HCT116 (cell line): ENCODE data around the gene NAMPT.

Source experiments
- EGR1 ChIP-seq: IDR thresholded peaks from 2 replicates; pipeline ENCODE4 v1.6.1; 2012; ENCODE audit warnings: low read depth
- POLR2A ChIP-seq: IDR thresholded peaks from 2 replicates; pipeline ENCODE4 v1.7.0; 2011; ENCODE audit warnings: borderline replicate concordance; ENCODE audit not compliant: insufficient read depth, insufficient read length; ENCODE audit errors: extremely low read depth
- SRF ChIP-seq: IDR thresholded peaks from 2 replicates; pipeline ENCODE4 v1.6.1; 2012; ENCODE audit warnings: low read depth
- YY1 ChIP-seq: IDR thresholded peaks from 2 replicates; pipeline ENCODE4 v1.6.1; 2011; ENCODE audit warnings: low read length, low read depth, moderate library complexity, mild to moderate bottlenecking; ENCODE audit not compliant: insufficient replicate concordance; ENCODE audit errors: extremely low read depth
- ZNF274 ChIP-seq: fragments of 200-500 bp; sonication (Bioruptor generic); IDR thresholded peaks from 2 replicates; pipeline ENCODE4 v1.6.1; 2014; ENCODE audit warnings: mild to moderate bottlenecking, low read depth, low read length, inconsistent platforms
- TF ChIP-seq, protein P1 (sequence below), 3 experiments: fragments of 200-600 bp in 1 of 3; sonication (generic) in 1 of 3; IDR thresholded peaks in 2 of 3; conservative IDR thresholded peaks in 1 of 3; 2 replicates each; pipeline ENCODE4 v1.5.1; 2012 to 2017; ENCODE audit warnings: low read depth in 2 of 3, low read length in 2 of 3, antibody characterized with exemption in 1 of 3, borderline replicate concordance in 1 of 3, control low read depth in 1 of 3, mild to moderate bottlenecking in 1 of 3, mixed read lengths in 1 of 3, mixed run types in 1 of 3, moderate library complexity in 1 of 3; ENCODE audit not compliant: insufficient read depth in 1 of 3
- TF ChIP-seq, protein P2 (sequence below): IDR thresholded peaks from 2 replicates; pipeline ENCODE4 v1.6.1; 2012

DNA sequence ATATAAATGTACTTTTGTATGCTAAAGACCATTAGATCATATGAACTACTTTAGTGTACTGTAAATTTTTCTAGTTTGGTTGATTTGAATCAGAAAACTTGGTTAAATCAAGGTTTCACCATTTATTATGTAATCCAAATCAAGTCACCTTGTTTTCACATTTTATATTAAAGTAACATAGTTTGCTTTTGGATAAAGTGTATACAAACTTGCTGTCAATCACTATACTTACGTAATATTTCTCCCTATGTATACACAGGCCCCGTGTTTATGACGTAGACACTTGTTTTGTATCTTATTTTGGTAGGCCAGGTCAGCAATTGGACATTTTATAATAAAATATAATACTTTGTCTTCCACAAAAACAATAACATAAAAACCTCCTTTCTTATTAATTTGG lies 32.2 kb downstream of the NAMPT start:
- TF ChIP-seq YY1 (no peak), ZNF274 (no peak), EGR1 (no peak), SRF (no peak), POLR2A (no peak)
- TF ChIP-seq, protein P1, sequence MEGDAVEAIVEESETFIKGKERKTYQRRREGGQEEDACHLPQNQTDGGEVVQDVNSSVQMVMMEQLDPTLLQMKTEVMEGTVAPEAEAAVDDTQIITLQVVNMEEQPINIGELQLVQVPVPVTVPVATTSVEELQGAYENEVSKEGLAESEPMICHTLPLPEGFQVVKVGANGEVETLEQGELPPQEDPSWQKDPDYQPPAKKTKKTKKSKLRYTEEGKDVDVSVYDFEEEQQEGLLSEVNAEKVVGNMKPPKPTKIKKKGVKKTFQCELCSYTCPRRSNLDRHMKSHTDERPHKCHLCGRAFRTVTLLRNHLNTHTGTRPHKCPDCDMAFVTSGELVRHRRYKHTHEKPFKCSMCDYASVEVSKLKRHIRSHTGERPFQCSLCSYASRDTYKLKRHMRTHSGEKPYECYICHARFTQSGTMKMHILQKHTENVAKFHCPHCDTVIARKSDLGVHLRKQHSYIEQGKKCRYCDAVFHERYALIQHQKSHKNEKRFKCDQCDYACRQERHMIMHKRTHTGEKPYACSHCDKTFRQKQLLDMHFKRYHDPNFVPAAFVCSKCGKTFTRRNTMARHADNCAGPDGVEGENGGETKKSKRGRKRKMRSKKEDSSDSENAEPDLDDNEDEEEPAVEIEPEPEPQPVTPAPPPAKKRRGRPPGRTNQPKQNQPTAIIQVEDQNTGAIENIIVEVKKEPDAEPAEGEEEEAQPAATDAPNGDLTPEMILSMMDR (IDR thresholded peaks at IDR 0.05 in 2 of 3, conservative IDR thresholded peaks at IDR 0.05 in 1 of 3; ENCODE audit: borderline replicate concordance in 1 of 3, insufficient read depth in 1 of 3, low read depth in 2 of 3, low read length in 2 of 3) = no peak
- TF ChIP-seq, protein P2, sequence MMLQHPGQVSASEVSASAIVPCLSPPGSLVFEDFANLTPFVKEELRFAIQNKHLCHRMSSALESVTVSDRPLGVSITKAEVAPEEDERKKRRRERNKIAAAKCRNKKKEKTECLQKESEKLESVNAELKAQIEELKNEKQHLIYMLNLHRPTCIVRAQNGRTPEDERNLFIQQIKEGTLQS = no peak
